ENCODE data around the gene ZSWIM5.
"Not testable (repeated sequence)": the region's sequence is repeated elsewhere in the genome, so short reads cannot be mapped to it uniquely, and the experiment has no call there.

ZSWIM5 gene

DNA sequence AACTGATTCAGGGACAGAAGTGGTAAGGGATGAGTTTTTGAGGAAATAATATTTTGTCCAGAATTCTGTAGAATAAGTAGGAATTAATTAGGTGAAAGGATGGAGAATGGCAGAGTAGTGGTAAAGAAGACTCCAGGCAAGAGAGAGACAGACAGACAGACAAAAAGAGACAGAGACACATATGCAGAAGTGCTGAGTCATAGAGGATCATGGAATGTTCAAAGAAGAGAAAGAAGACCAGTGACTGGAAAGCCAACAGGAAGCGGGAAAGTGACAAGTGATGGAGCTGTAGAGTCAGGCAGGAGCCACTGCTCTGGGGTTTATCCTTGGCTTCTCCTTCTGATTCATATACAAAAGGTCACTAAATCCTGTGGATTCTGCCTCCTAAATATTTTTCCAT lies 108.5 kb downstream of the ZSWIM5 start:
- Histone ChIP-seq H3K4me3 (ENCODE audit: low read depth, low read length) (no peak overlapping the region), H3K36me3 (replicated peaks) (no peaks in the 10 kb centered on the region), H3K27me3 (replicated peaks) (no peaks in the 10 kb centered on the region), H3K27ac (no peak overlapping the region)
- DNase-seq = peak; percentile 2
- TF ChIP-seq CTCF (IDR thresholded peaks at IDR 0.05; ENCODE audit: low read depth, low read length, missing control alignments) = no peak
- in situ Hi-C loops (cut with HindIII; ENCODE audit: low pct_ligation_motif_present, low sequenced_read_pairs) = no loop called here

DNA sequence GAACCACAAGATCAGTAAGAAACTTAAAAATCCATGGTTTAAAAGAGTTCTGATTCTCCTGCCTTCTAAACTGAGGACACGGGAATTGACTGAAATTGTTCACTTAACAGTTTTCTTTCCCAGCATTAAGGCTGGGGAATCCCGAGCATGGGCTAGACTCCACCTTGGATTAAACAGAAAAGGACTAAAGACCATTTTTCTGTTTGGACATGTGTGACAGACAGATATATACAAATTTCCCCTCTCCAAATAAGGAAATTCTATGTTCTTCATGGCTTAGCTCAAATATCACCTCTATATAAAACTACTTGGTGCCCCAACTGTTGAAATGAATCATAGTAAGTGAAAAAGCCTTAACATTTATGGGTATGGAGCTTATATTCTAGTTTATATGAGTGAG lies 109.3 kb downstream of the ZSWIM5 start:
- no peaks in the 10 kb centered on the region for H3K36me3 ChIP-seq (replicated peaks)
- in situ Hi-C loops (cut with HindIII; ENCODE audit: low pct_ligation_motif_present, low sequenced_read_pairs) = no loop called here
- no peaks in the 10 kb centered on the region for H3K27me3 ChIP-seq (replicated peaks)
- no peak overlapping the region for H3K4me3 ChIP-seq (ENCODE audit: low read depth, low read length)
- DNase-seq = no peak
- H3K27ac ChIP-seq = no peak overlapping the region
- no peak for TF ChIP-seq CTCF (IDR thresholded peaks at IDR 0.05; ENCODE audit: low read depth, low read length, missing control alignments)

- TF ChIP-seq CTCF (IDR thresholded peaks at IDR 0.05; ENCODE audit: low read depth, low read length, missing control alignments) = no peak
- H3K36me3 ChIP-seq (replicated peaks) = no peaks in the 10 kb centered on the region
- H3K4me3 ChIP-seq (ENCODE audit: low read depth, low read length) = no peak overlapping the region
- in situ Hi-C loops (cut with HindIII; ENCODE audit: low pct_ligation_motif_present, low sequenced_read_pairs) = no loop called here
- DNase-seq = no peak
- H3K27ac ChIP-seq = no peak overlapping the region
- H3K27me3 ChIP-seq (replicated peaks) = no peaks in the 10 kb centered on the region
Observed at GRCh38 chr1:45095450-45095849, 111.0 kb downstream of the ZSWIM5 start.

- H3K36me3 ChIP-seq (replicated peaks); H3K27me3 ChIP-seq (replicated peaks); H3K4me3 ChIP-seq (ENCODE audit: low read depth, low read length); DNase-seq; H3K27ac ChIP-seq; in situ Hi-C loops (cut with HindIII; ENCODE audit: low pct_ligation_motif_present, low sequenced_read_pairs): not testable (repeated sequence)
Observed at GRCh38 chr1:45094371-45094770, 112.0 kb downstream of the ZSWIM5 start.

DNA sequence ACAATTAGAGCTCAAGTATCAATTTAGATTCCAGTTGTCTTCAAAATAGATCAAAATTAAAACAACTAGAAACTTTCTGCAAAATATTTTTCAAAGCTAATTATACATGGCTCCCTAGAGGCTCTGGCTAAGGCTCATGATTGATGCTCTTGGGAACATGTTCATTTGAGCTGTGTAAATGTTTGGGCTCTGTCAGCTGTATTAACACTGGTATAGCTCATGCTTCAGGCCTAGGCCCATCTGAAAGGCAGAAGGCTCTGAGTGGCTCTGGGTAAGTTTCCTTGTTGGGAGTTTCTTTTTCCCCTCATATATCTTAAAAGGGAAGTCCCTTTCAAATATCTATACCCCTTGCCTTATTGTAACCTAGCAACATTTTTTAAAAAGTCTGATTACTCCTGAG lies 113.1 kb downstream of the ZSWIM5 start:
- Histone ChIP-seq H3K4me3 (ENCODE audit: low read depth, low read length) (no peak overlapping the region), H3K27ac (no peak overlapping the region), H3K36me3 (replicated peaks) (no peaks in the 10 kb centered on the region), H3K27me3 (replicated peaks) (no peaks in the 10 kb centered on the region)
- DNase-seq = no peak
- no peak for TF ChIP-seq CTCF (IDR thresholded peaks at IDR 0.05; ENCODE audit: low read depth, low read length, missing control alignments)
- in situ Hi-C loops (cut with HindIII; ENCODE audit: low pct_ligation_motif_present, low sequenced_read_pairs) = no loop called here

- TF ChIP-seq CTCF (IDR thresholded peaks at IDR 0.05; ENCODE audit: low read depth, low read length, missing control alignments) = no peak
- H3K36me3 ChIP-seq (replicated peaks) = no peaks in the 10 kb centered on the region
- in situ Hi-C loops (cut with HindIII; ENCODE audit: low pct_ligation_motif_present, low sequenced_read_pairs) = no loop called here
- no peaks in the 10 kb centered on the region for H3K27me3 ChIP-seq (replicated peaks)
- H3K27ac ChIP-seq = no peak overlapping the region
- no peak for DNase-seq
- no peak overlapping the region for H3K4me3 ChIP-seq (ENCODE audit: low read depth, low read length)
Observed at GRCh38 chr1:45089711-45090110, 116.7 kb downstream of the ZSWIM5 start.

All from brain microvascular endothelial cell (primary cell).